Body of pancreas (tissue), 4 donors: Measurements from ENCODE around the gene ITIH3. TPM values are rescaled to one million over a fixed set of nuclear protein-coding genes. Genes with fewer than 3 reads are reported as not detected.

ENCODE experiments used
- ATAC-seq: fragments of 150-250 bp; one replicate; pipeline ENCODE4 v1.9.1; 2016
- DNase-seq, 4 donors: peaks; one replicate each; pipeline ENCODE4 v3.0.0-alpha.2; 2019
- H3K27ac ChIP-seq, 4 donors: fragments of 200-600 bp; sonication (generic); 1 replicate in 3 of 4; 2 replicates in 1 of 4; pipeline versions ENCODE4 v1.5.1 to v1.6.1; 2016 to 2019; ENCODE audit warnings: mild to moderate bottlenecking in 1 of 4, mixed read lengths in 1 of 4, moderate library complexity in 1 of 4
- H3K27me3 ChIP-seq, 2 donors: fragments of 200-600 bp; sonication (generic); one replicate each; pipeline ENCODE4 v1.6.0; 2016; ENCODE audit warnings: mild to moderate bottlenecking in 1 of 2
- H3K36me3 ChIP-seq, 2 donors: fragments of 200-600 bp; sonication (generic); replicated peaks in 1 of 2; 2 replicates each; pipeline ENCODE4 v1.5.1; 2016; ENCODE audit warnings: low read depth in 2 of 2; ENCODE audit not compliant: insufficient read depth in 1 of 2
- H3K4me1 ChIP-seq: fragments of 200-600 bp; sonication (generic); one replicate; pipeline ENCODE4 v1.6.0; 2016
- H3K4me3 ChIP-seq, 2 donors: fragments of 200-600 bp; sonication (generic); 1 replicate in 1 of 2; 2 replicates in 1 of 2; pipeline ENCODE4 v1.5.1; 2016 to 2019
- H3K9me3 ChIP-seq, 3 donors: fragments of 200-600 bp; sonication (generic); 1 replicate in 2 of 3; 2 replicates in 1 of 3; pipeline ENCODE4 v1.5.1; 2016
- POLR2A ChIP-seq, 3 donors: fragments of 450-650 bp; IDR thresholded peaks; one replicate each; pipeline ENCODE4 v1.6.1; 2016; ENCODE audit warnings: antibody characterized with exemption in 3 of 3, mild to moderate bottlenecking in 2 of 3
- WGBS, 2 donors: methylation state at CpG; one replicate each; pipeline ENCODE4 v1.1.5; 2017; 5-methylcytosine and 5-hydroxymethylcytosine counted together
- intact Hi-C: fragments of 100-400 bp; cut with DNase I; formaldehyde crosslinking; loops from one replicate; pipeline ENCODE4 v1.15.1; 2023
- total RNA-seq, 2 donors: library from RNA; depleted of rRNA; stranded (reverse); fragments of >200 nt; gene quantifications; one replicate each; pipeline ENCODE4 v1.1.0, GENCODE V29; 2016
- TF ChIP-seq, protein P1 (sequence below), 7 experiments: fragments of 450-650 bp in 4 of 7; fragments of 200-600 bp in 3 of 7; sonication (generic) in 3 of 7; IDR thresholded peaks; one replicate each; pipeline ENCODE4 v1.5.1; 2016 to 2019; ENCODE audit warnings: antibody characterized with exemption in 7 of 7

ITIH3 gene
- total RNA-seq, 2 donors from 2014 or later = 1.6 TPM; not detected in 1

DNA sequence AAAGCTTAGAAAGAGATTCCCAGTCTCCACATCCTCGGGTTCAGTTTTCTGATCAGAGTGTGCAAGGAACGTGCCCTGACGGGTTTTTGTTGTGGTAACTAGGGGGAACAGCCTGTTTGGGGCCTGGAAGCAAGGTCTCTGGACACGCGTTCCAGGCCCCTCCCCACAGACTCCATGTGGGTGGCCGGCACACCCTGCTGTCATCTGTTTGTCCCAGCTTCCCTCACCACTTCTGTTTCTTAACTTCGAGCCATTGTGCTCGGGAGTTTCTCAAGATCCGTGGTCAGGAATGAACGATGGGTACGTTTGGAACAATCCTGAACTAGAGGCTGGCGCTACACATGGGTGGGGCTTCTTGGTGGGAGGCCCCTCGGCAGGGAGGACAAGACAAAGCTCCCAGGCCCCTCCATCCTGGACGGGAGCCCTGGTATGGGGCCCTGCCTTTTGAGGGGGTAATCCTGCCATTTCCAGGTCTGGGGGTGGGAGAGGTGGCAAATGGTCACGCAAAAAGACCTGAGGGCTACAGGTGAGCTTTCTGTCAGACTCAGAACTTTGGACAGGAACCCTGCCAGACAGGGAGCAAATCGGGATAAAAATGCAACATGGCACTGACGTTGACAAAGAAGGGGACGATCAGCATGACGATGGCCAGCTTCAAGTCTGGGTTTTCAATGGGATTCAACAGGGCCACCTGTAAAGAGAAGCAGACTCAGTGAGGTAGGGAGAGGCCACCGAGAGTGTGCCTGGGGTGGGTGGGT, 48.7 kb downstream of the ITIH3 start:
- intact Hi-C loops = no loop called here
- peaks cover 12% of the 10 kb centered on the region for H3K4me1 ChIP-seq
- ATAC-seq (no peak), DNase-seq (no peak)
- H3K9me3 ChIP-seq = no peaks in the 10 kb centered on the region
- TF ChIP-seq, protein P1, sequence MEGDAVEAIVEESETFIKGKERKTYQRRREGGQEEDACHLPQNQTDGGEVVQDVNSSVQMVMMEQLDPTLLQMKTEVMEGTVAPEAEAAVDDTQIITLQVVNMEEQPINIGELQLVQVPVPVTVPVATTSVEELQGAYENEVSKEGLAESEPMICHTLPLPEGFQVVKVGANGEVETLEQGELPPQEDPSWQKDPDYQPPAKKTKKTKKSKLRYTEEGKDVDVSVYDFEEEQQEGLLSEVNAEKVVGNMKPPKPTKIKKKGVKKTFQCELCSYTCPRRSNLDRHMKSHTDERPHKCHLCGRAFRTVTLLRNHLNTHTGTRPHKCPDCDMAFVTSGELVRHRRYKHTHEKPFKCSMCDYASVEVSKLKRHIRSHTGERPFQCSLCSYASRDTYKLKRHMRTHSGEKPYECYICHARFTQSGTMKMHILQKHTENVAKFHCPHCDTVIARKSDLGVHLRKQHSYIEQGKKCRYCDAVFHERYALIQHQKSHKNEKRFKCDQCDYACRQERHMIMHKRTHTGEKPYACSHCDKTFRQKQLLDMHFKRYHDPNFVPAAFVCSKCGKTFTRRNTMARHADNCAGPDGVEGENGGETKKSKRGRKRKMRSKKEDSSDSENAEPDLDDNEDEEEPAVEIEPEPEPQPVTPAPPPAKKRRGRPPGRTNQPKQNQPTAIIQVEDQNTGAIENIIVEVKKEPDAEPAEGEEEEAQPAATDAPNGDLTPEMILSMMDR (IDR thresholded peaks at IDR 0.05) = no peak
- no peak for TF ChIP-seq POLR2A (IDR thresholded peaks at IDR 0.05)
- no peak overlapping the region for H3K27ac ChIP-seq
- H3K27me3 ChIP-seq = no peaks in the 10 kb centered on the region
- no peak overlapping the region for H3K4me3 ChIP-seq
- peaks cover 0 to 3% of the 10 kb centered on the region in 2 donors for H3K36me3 ChIP-seq
- 80 to 87% methylated on average over 20 of the region's 20 CpGs for WGBS, 2 donors

DNA sequence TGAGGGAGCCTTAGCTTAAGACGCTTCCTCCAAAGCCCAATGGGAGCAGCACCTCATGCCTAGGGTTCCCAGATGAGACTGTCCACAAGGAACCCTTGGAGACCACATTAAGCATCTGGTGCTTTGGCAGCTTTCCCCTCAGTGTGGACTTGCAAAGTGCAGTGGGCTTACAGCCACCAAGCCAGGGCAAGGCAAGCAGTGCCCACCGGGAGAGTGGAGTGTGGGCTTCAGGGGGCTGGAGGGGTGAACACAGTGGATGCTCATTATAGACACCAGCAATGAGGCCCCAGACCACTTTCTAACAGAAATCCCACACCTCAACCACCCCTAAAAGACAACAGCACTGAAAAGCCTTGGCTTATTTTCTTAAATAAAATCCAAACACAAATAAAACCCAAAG, 49.3 kb downstream of the ITIH3 start:
- peaks cover 0 to 4% of the 10 kb centered on the region in 2 donors for H3K36me3 ChIP-seq
- TF ChIP-seq POLR2A (IDR thresholded peaks at IDR 0.05) = no peak
- TF ChIP-seq, protein P1 (IDR thresholded peaks at IDR 0.05) = no peak
- intact Hi-C loops = no loop called here
- H3K27me3 ChIP-seq = no peaks in the 10 kb centered on the region
- no peaks in the 10 kb centered on the region for H3K9me3 ChIP-seq
- H3K27ac ChIP-seq = no peak overlapping the region
- peaks cover 12% of the 10 kb centered on the region for H3K4me1 ChIP-seq
- no peak for ATAC-seq
- DNase-seq = no peak
- 96 to 100% methylated on average over 2 of the region's 2 CpGs for WGBS, 2 donors
- no peak overlapping the region for H3K4me3 ChIP-seq

DNA sequence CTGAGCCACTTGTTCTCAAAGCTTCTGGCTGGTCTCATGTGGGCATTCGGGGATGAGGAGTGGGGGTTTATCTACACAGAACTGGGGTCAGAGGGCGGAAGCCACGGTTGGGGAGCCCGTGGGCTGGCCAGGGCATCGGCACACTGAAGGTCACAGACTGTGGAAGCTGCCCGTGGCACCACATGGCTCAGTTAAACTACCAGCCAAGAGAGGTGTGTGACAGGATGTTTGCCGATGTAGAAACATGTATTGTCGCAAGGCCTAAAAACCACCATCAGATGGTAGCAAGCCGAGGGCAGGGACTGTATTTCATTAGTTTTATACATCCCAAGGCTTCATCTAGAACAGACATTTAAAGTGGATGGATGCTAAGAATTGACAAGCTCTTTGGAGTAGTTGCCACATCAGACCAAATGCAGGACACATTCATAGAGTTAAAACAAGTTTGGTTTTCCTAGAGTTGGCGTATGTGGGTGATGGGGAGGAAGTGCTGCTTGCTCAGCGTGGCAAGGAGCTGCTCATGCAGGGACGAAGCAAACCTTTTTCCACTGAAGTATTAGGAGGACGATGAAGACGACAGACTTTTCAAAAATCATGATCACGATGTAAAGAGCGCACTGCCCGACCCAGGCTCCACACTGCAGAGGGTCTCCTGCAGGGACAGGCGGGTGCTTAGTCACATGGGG, 49.8 kb downstream of the ITIH3 start:
- intact Hi-C loops = no loop called here
- H3K27ac ChIP-seq = peak overlapping the region in 2 of 4 donors; percentile 3 to 10
- 66 to 68% methylated on average over 18 of the region's 18 CpGs for WGBS, 2 donors

DNA sequence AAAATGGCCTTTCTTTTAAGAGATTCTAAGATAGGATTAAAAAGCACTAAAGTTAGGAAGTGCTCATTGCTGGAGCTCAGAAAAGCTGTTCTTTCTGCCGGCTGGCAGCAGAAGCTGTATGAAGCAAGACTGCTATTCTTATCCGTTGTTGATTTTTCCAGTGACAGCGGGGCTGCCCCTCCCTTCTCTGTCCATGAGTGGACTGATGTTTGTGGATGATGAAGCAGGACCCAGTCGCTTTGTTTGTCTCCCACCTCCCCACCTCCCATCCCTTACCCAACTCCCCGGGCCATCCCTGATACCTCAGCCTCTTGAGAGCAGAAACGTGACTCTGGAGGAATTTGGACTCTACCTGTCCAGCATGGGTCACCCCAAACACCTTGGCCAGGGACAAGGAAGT, 50.6 kb downstream of the ITIH3 start:
- TF ChIP-seq, protein P1 (IDR thresholded peaks at IDR 0.05) = no peak
- no peak for TF ChIP-seq POLR2A (IDR thresholded peaks at IDR 0.05)
- Histone ChIP-seq H3K4me1 (peaks cover 12% of the 10 kb centered on the region), H3K9me3 (no peaks in the 10 kb centered on the region), H3K27ac (peak overlapping the region in 3 of 4 donors; percentile 3 to 25 (median 10)), H3K4me3 (no peak overlapping the region), H3K27me3 (no peaks in the 10 kb centered on the region), H3K36me3 (peaks cover 0 to 4% of the 10 kb centered on the region in 2 donors)
- DNase-seq (peak; percentile 53 to 77 (median 74)), ATAC-seq (peak; percentile 76)
- WGBS, 2 donors = 16 to 34% methylated on average over 6 of the region's 6 CpGs
- intact Hi-C loops = no loop called here

More for the DNA sequence above, 49.8 kb downstream of the ITIH3 start:
- H3K4me3 ChIP-seq = no peak overlapping the region
- H3K36me3 ChIP-seq = peaks cover 0 to 4% of the 10 kb centered on the region in 2 donors
- TF ChIP-seq POLR2A (IDR thresholded peaks at IDR 0.05) = no peak
- TF ChIP-seq, protein P1 (IDR thresholded peaks at IDR 0.05) = no peak
- H3K4me1 ChIP-seq = peaks cover 12% of the 10 kb centered on the region
- peak in 1 of 4 donors; percentile 36 for DNase-seq
- no peaks in the 10 kb centered on the region for H3K27me3 ChIP-seq
- no peaks in the 10 kb centered on the region for H3K9me3 ChIP-seq
- ATAC-seq = no peak
